HCT116 (cell line): Measurements from ENCODE around the gene PPP2R5C. TPM values are rescaled to one million over a fixed set of nuclear protein-coding genes. Genes with fewer than 3 reads are reported as not detected.

ENCODE experiments used
- ATAC-seq: fragments of 200-7000 bp; cut with Tn5 transposase; 2 replicates; pipeline ENCODE4 v1.9.1; 2020; ENCODE audit warnings: mild to moderate bottlenecking, moderate library complexity
- BruUV-seq: library from RNA; stranded (reverse); fragments of 400-500 nt; replicated peaks from 2 replicates; lab custom pipeline; 2021; lab: Mats Ljungman, UMichigan
- CTCF ChIA-PET: fragments of 300-600 bp; sonication (Branson Sonifier 250); formaldehyde crosslinking; loops from one replicate; lab custom pipeline; 2021; ENCODE audit warnings: antibody characterized with exemption; lab: Charles Lee
- POLR2A ChIA-PET: fragments of 300-600, 350-600 bp; sonication (Branson Sonifier 250); formaldehyde crosslinking; loops from one replicate; lab custom pipeline; 2021; ENCODE audit warnings: antibody characterized with exemption; lab: Charles Lee
- RAD21 ChIA-PET, 2 experiments: fragments of 300-600 bp; sonication (Branson Sonifier 250); formaldehyde crosslinking; loops; one replicate each; lab custom pipeline; 2023; ENCODE audit warnings: low total read pairs in 2 of 2; ENCODE audit not compliant: uncharacterized antibody in 2 of 2, unreplicated experiment in 2 of 2, low non-redundant PET in 1 of 2; lab: Charles Lee
- DNase-seq: peaks from one replicate; pipeline ENCODE4 v3.0.0-alpha.2; 2010; ENCODE audit warnings: low read depth, low spot score
- H2AFZ ChIP-seq: fragments of 200-600 bp; shearing (Covaris generic), sonication (generic); 2 replicates; pipeline ENCODE4 v1.6.1; 2017; ENCODE audit warnings: low read depth, mixed run types, mixed read lengths, antibody characterized with exemption, low read length; ENCODE audit not compliant: poor library complexity, severe bottlenecking
- H3K27ac ChIP-seq: 2 replicates; pipeline ENCODE4 v1.5.1; 2012; ENCODE audit warnings: low read depth, low read length
- H3K27me3 ChIP-seq: fragments of 200-600 bp; sonication (generic); 2 replicates; pipeline ENCODE4 v1.6.1; 2016; ENCODE audit warnings: mixed run types, low read length, mixed read lengths; ENCODE audit not compliant: insufficient read depth
- H3K36me3 ChIP-seq, 2 experiments: fragments of 200-500 bp in 1 of 2; fragments of 200-600 bp in 1 of 2; sonication (Bioruptor generic) in 1 of 2; sonication (generic) in 1 of 2; 2 replicates each; pipeline versions ENCODE4 v1.5.1 to v1.6.1; 2014 to 2016; ENCODE audit warnings: low read length in 2 of 2, inconsistent platforms in 1 of 2, mixed read lengths in 1 of 2, mixed run types in 1 of 2; ENCODE audit not compliant: insufficient read depth in 2 of 2, control insufficient read depth in 1 of 2
- H3K4me1 ChIP-seq, 2 experiments: fragments of 200-600 bp in 1 of 2; sonication (generic) in 1 of 2; 2 replicates each; pipeline versions ENCODE4 v1.5.1 to v1.6.1; 2012 to 2017; ENCODE audit warnings: low read length in 2 of 2, inconsistent platforms in 1 of 2, mild to moderate bottlenecking in 1 of 2, mixed read lengths in 1 of 2, mixed run types in 1 of 2, moderate library complexity in 1 of 2; ENCODE audit not compliant: insufficient read depth in 2 of 2, control insufficient read depth in 1 of 2
- H3K4me2 ChIP-seq: fragments of 200-600 bp; sonication (generic); 2 replicates; pipeline ENCODE4 v1.6.1; 2017; ENCODE audit warnings: mixed run types, low read length, mixed read lengths
- H3K4me3 ChIP-seq, 2 experiments: fragments of 200-600 bp in 1 of 2; sonication (generic) in 1 of 2; replicated peaks in 1 of 2; 2 replicates each; pipeline ENCODE4 v1.5.1; 2011 to 2016; ENCODE audit warnings: low read length in 2 of 2, control low read depth in 1 of 2, low read depth in 1 of 2, mild to moderate bottlenecking in 1 of 2, mixed read lengths in 1 of 2, mixed run types in 1 of 2
- H3K79me2 ChIP-seq: fragments of 200-600 bp; sonication (generic); 2 replicates; pipeline ENCODE4 v1.6.1; 2017; ENCODE audit warnings: mild to moderate bottlenecking, mixed run types, low read length, moderate library complexity, mixed read lengths; ENCODE audit not compliant: insufficient read depth
- H3K9ac ChIP-seq: fragments of 200-600 bp; sonication (generic); 2 replicates; pipeline ENCODE4 v1.6.1; 2016; ENCODE audit warnings: low read length, mixed read lengths
- H3K9me2 ChIP-seq: fragments of 200-600 bp; sonication (generic), shearing (Covaris generic); 2 replicates; pipeline ENCODE4 v1.6.1; 2017; ENCODE audit warnings: mixed run types, mild to moderate bottlenecking, moderate library complexity; ENCODE audit not compliant: insufficient read depth
- H3K9me3 ChIP-seq, 2 experiments: fragments of 200-500 bp in 1 of 2; fragments of 200-600 bp in 1 of 2; sonication (Bioruptor generic) in 1 of 2; sonication (generic) in 1 of 2; 2 replicates each; pipeline ENCODE4 v1.6.1; 2014 to 2017; ENCODE audit warnings: low read length in 2 of 2, mixed read lengths in 2 of 2, inconsistent platforms in 1 of 2, low read depth in 1 of 2, mild to moderate bottlenecking in 1 of 2, mixed run types in 1 of 2, moderate library complexity in 1 of 2; ENCODE audit not compliant: control insufficient read depth in 1 of 2, insufficient read depth in 1 of 2
- H4K20me1 ChIP-seq: fragments of 200-600 bp; sonication (generic), shearing (Covaris generic); 2 replicates; pipeline ENCODE4 v1.6.1; 2017; ENCODE audit warnings: mixed run types, mild to moderate bottlenecking, moderate library complexity; ENCODE audit not compliant: insufficient read depth
- CTCF ChIP-seq, 3 experiments: fragments of 200-600 bp in 1 of 3; sonication (generic) in 1 of 3; IDR thresholded peaks in 2 of 3; conservative IDR thresholded peaks in 1 of 3; 2 replicates each; pipeline ENCODE4 v1.5.1; 2012 to 2017; ENCODE audit warnings: low read depth in 2 of 3, low read length in 2 of 3, antibody characterized with exemption in 1 of 3, borderline replicate concordance in 1 of 3, control low read depth in 1 of 3, mild to moderate bottlenecking in 1 of 3, mixed read lengths in 1 of 3, mixed run types in 1 of 3, moderate library complexity in 1 of 3; ENCODE audit not compliant: insufficient read depth in 1 of 3
- ELF1 ChIP-seq: IDR thresholded peaks from 2 replicates; pipeline ENCODE4 v1.6.1; 2012; ENCODE audit warnings: low read depth, borderline replicate concordance
- EZH2 ChIP-seq: fragments of 200-600 bp; sonication (generic); IDR thresholded peaks from 2 replicates; pipeline ENCODE4 v1.6.1; 2017; ENCODE audit warnings: antibody characterized with exemption, mixed run types
- FOSL1 ChIP-seq: IDR thresholded peaks from 2 replicates; pipeline ENCODE4 v1.6.1; 2012; ENCODE audit warnings: low read depth
- JUND ChIP-seq: IDR thresholded peaks from 2 replicates; pipeline ENCODE4 v1.6.1; 2012
- MAX ChIP-seq: IDR thresholded peaks from 2 replicates; pipeline ENCODE4 v1.6.1; 2012
- POLR2A ChIP-seq: IDR thresholded peaks from 2 replicates; pipeline ENCODE4 v1.7.0; 2011; ENCODE audit warnings: borderline replicate concordance; ENCODE audit not compliant: insufficient read depth, insufficient read length; ENCODE audit errors: extremely low read depth
- RAD21 ChIP-seq: IDR thresholded peaks from 2 replicates; pipeline ENCODE4 v1.6.1; 2012; ENCODE audit warnings: low read depth, mild to moderate bottlenecking
- REST ChIP-seq: IDR thresholded peaks from 2 replicates; pipeline ENCODE4 v1.6.1; 2012; ENCODE audit warnings: low read depth
- SP1 ChIP-seq: IDR thresholded peaks from 2 replicates; pipeline ENCODE4 v1.6.1; 2012; ENCODE audit warnings: low read depth
- TCF7L2 ChIP-seq: IDR thresholded peaks from 2 replicates; pipeline ENCODE4 v1.7.0; 2011; ENCODE audit warnings: borderline replicate concordance, inconsistent platforms; ENCODE audit not compliant: insufficient read depth, insufficient read length; ENCODE audit errors: extremely low read depth
- ZFX ChIP-seq: fragments of 450-650 bp; IDR thresholded peaks from 2 replicates; pipeline ENCODE4 v1.6.1; 2017
- ZNF274 ChIP-seq: fragments of 200-500 bp; sonication (Bioruptor generic); IDR thresholded peaks from 2 replicates; pipeline ENCODE4 v1.6.1; 2014; ENCODE audit warnings: mild to moderate bottlenecking, low read depth, low read length, inconsistent platforms
- intact Hi-C: fragments of 100-400 bp; cut with micrococcal nuclease; formaldehyde crosslinking; loops from 2 replicates; pipeline ENCODE4 v1.10.0; 2022
- total RNA-seq: library from RNA; stranded (reverse); gene quantifications from one replicate; pipeline ENCODE4 v1.2.1, GENCODE V29; 2021; ENCODE audit not compliant: unreplicated experiment

Gene PPP2R5C
- total RNA-seq, 1 experiment from 2014 or later, result 117 TPM

GRCh38 chr14:101823511-101824120 lies 62.1 kb downstream of the PPP2R5C start:
- intact Hi-C loops, result no loop called here
- no peak for DNase-seq
- no peak overlapping the region for H2AFZ ChIP-seq
- CTCF ChIA-PET, result no interaction called here
- no peak overlapping the region for H3K4me3 ChIP-seq
- H3K4me1 ChIP-seq, result no peaks in the 10 kb centered on the region
- POLR2A ChIA-PET, result no interaction called here
- H3K9ac ChIP-seq, result no peak overlapping the region
- H4K20me1 ChIP-seq, result 0 out of 2 replicates have a peak, but pooled peaks cover 8% of the 10 kb centered on the region
- no peaks in the 10 kb centered on the region for H3K27me3 ChIP-seq
- no peaks in the 10 kb centered on the region for H3K36me3 ChIP-seq
- RAD21 ChIA-PET, result no interaction called here
- no TSS peak for BruUV-seq
- ATAC-seq, result no peak
- no peak overlapping the region for H3K27ac ChIP-seq
- no peak overlapping the region for H3K4me2 ChIP-seq
- H3K9me3 ChIP-seq, result no peaks in the 10 kb centered on the region
- TF ChIP-seq FOSL1 (no peak), CTCF (IDR thresholded peaks at IDR 0.05 in 2 of 3, conservative IDR thresholded peaks at IDR 0.05 in 1 of 3; ENCODE audit: borderline replicate concordance in 1 of 3, insufficient read depth in 1 of 3, low read depth in 2 of 3, low read length in 2 of 3) (no peak), ZFX (no peak), EZH2 (no peak), POLR2A (no peak), ELF1 (no peak), ZNF274 (no peak), RAD21 (no peak), SP1 (no peak), MAX (no peak), REST (no peak), TCF7L2 (no peak), JUND (no peak)
- no peaks in the 10 kb centered on the region for H3K9me2 ChIP-seq
- H3K79me2 ChIP-seq, result peaks cover 97% of the 10 kb centered on the region
